OCI-LY1 (cell line): Measurements from ENCODE around the gene ZNF385D.

ENCODE experiments used
- EZH2 ChIP-seq: fragments of 200-600 bp; sonication (generic), shearing (Covaris generic); IDR thresholded peaks from 2 replicates; pipeline ENCODE4 v1.8.0; 2017; ENCODE audit warnings: borderline replicate concordance, mixed run types, mild to moderate bottlenecking, antibody characterized with exemption, low read length, moderate library complexity, mixed read lengths
- TF ChIP-seq, protein P1 (sequence below): fragments of 200-600 bp; sonication (generic), shearing (Covaris generic); IDR thresholded peaks from 2 replicates; pipeline ENCODE4 v1.5.1; 2017; ENCODE audit warnings: mild to moderate bottlenecking, antibody characterized with exemption, low read length, moderate library complexity, mixed read lengths

- TF ChIP-seq, protein P1, sequence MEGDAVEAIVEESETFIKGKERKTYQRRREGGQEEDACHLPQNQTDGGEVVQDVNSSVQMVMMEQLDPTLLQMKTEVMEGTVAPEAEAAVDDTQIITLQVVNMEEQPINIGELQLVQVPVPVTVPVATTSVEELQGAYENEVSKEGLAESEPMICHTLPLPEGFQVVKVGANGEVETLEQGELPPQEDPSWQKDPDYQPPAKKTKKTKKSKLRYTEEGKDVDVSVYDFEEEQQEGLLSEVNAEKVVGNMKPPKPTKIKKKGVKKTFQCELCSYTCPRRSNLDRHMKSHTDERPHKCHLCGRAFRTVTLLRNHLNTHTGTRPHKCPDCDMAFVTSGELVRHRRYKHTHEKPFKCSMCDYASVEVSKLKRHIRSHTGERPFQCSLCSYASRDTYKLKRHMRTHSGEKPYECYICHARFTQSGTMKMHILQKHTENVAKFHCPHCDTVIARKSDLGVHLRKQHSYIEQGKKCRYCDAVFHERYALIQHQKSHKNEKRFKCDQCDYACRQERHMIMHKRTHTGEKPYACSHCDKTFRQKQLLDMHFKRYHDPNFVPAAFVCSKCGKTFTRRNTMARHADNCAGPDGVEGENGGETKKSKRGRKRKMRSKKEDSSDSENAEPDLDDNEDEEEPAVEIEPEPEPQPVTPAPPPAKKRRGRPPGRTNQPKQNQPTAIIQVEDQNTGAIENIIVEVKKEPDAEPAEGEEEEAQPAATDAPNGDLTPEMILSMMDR = no peak
- TF ChIP-seq EZH2 = no peak
Observed at GRCh38 chr3:21414506-21414905, 336.5 kb downstream of the ZNF385D start.
